ENCODE results near the gene PBX1.

The PBX1 gene

DNA sequence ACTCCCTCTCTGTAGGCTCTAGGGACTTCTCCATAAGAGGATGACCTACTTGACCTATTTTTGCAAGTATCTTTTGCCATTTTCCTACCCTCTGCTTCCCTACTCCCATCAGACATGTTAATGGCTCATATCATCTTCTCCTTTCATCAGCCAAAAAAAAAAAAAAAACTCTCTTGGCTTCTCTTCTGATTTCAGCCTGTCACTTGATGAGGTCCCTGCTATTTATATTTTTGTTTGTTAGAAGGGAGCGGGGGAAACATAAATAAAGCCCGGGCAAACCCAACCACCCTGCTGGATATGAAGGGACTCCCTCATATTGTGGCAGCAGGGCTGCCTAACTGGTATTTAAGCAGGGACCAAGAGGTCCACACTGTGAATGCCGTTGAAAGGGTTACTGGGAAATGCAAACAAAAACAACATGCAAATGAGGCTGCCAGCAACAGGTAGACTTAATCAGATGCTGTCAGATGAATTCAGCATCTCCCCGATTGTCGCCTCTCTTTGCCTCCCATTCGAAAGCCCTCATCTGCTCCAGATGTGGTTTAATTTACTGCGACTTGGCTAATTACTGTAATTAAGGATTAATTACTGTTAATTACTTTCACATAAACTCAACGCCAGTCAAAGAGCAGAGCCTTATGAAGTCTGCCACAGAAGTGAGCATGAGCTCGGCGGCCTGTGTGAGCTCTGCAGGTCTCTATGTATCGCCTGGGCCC lies 172.3 kb downstream of the PBX1 start:
- H3K4me3 ChIP-seq (ENCODE audit: low read depth, low read length): no peak overlapping the region
- no peak for DNase-seq (ENCODE audit: low read depth)

DNA sequence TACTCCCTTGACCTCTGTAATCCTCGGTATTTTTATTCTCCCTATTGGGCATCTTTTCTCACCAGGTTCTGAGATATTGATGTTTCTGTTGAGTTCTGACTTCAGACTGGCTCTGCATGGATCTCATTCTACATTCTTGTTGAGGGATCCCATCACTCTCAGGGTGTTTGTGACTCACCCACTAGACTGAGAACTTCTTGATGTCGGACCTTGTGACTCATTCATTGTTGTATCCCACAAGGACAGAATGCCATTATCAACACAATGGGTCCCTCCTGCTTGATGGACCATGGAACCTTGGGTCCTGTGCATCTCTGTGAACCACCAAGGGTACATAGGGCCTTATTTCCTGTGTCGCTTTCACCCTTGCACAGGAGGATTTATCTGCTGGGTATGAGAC lies 174.1 kb downstream of the PBX1 start:
- H3K4me3 ChIP-seq (ENCODE audit: low read depth, low read length): no peak overlapping the region
- DNase-seq (ENCODE audit: low read depth): peak; percentile 56

GRCh38 chr1:164733734-164734133 lies 174.8 kb downstream of the PBX1 start:
- no peak for DNase-seq (ENCODE audit: low read depth)
- no peak overlapping the region for H3K4me3 ChIP-seq (ENCODE audit: low read depth, low read length)

DNA sequence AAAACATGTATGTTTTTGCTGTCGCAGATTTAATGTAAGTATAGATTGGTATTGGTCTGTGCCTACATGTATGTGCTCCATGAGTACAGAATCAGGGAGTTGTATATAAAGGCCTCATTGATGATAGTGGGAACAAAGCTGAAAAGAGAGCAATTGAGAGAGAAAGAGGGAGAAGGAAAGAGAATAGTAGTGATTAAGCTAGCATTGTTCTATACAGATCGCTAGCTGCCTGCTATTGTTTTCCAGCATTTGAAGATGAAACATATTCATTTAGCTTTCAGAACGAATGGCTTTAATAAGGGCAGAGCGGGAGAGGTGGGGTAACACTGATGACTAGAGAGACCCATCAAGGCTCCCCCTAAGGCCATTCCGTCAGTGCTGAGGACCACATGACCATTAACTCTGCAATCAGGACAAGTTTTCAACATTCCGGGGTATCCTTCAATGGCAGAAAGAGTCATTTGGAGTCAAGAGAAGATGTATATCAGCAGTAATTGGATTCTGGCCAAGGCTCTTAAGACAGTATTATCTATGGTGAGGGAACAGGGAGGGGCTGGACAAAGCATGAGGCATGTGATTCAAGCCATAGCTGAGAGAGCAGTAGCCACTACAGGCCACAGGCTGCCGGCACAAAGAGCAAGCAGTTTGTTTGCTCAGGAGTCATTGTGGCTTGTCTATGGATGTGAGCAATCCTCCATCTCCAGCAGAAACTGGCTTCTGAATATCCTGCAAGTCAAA lies 176.5 kb downstream of the PBX1 start:
- H3K4me3 ChIP-seq (ENCODE audit: low read depth, low read length): no peak overlapping the region
- DNase-seq (ENCODE audit: low read depth): no peak

GRCh38 chr1:164736137-164736536 lies 177.2 kb downstream of the PBX1 start:
- no peak overlapping the region for H3K4me3 ChIP-seq (ENCODE audit: low read depth, low read length)
- DNase-seq (ENCODE audit: low read depth): no peak

GRCh38 chr1:164739189-164739588 lies 180.2 kb downstream of the PBX1 start:
- no peak for DNase-seq (ENCODE audit: low read depth)
- no peak overlapping the region for H3K4me3 ChIP-seq (ENCODE audit: low read depth, low read length)

DNA sequence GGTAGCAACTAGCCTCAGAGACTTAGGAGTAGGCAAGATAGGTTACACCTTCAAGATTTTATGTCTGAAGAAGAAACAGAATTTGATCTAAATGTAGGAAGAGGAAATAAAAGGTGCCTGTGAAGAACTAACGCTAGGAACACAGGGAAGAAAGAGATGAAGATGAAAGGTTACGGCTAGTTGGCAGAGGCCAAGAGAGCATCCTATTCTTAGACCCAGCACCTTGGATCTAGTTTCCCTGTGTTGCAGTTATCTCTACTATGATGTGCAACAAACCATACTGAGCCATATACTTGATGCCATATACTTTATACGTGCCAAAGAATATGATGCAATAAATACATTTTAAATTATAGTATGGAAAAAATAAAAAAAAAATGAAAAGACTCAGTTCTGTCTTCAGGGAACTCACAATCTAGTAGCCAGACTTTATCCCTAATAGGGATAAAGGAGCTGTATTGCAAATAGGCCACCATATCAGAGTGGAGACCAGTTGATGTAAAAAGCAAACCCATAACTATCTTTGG lies 181.1 kb downstream of the PBX1 start:
- no peak for DNase-seq (ENCODE audit: low read depth)

DNA sequence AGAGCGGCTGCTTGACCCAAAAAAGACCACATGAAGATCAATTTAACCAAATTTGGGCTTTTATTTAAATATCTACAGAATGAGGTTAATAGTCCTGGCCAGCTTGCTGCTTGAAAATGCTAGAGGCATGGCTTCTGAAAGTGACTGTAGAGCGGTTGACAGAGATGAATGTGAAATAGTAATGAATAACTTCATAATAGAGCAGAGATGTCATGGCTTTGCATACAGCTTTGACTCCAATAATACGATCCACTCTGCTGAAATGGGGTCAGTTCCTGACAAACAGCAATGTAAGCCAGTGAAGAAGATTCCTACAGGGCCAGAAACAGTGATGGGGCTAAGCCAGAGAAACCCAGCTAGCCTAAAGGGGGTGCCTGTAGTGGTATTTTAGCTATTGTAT lies 183.8 kb downstream of the PBX1 start:
- no peak for DNase-seq (ENCODE audit: low read depth)
- H3K4me3 ChIP-seq (ENCODE audit: low read depth, low read length): no peak overlapping the region

More for the DNA sequence above, 181.1 kb downstream of the PBX1 start:
- H3K4me3 ChIP-seq (ENCODE audit: low read depth, low read length): no peak overlapping the region

- no peak for DNase-seq (ENCODE audit: low read depth)
- H3K4me3 ChIP-seq (ENCODE audit: low read depth, low read length): no peak overlapping the region
Measured at GRCh38 chr1:164743976-164744375, 185.0 kb downstream of the PBX1 start.

DNA sequence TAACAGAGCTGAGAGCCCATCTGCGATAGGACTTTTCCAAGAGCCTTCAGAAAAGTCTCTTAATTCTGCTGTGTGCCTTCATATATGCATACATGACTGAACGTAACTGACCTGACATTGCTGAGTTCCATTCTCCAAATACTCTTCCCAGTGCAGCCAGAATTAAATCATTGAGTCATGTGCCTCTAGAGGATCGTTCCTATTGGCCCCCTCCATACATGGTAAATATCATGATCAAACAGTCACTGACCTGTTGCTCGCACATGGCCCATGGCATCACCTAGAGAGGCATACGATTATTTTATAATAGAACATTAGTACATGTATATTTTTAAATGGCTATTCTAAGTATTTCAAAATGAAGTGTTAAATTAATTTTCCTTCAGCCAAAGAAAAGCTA lies 186.8 kb downstream of the PBX1 start:
- DNase-seq (ENCODE audit: low read depth): no peak

GRCh38 chr1:164746632-164747031 lies 187.6 kb downstream of the PBX1 start:
- no peak overlapping the region for H3K4me3 ChIP-seq (ENCODE audit: low read depth, low read length)
- no peak for DNase-seq (ENCODE audit: low read depth)

More for the DNA sequence above, 186.8 kb downstream of the PBX1 start:
- H3K4me3 ChIP-seq (ENCODE audit: low read depth, low read length): no peak overlapping the region

GRCh38 chr1:164748253-164748899 lies 189.4 kb downstream of the PBX1 start:
- DNase-seq (ENCODE audit: low read depth): peak; percentile 87
- H3K4me3 ChIP-seq (ENCODE audit: low read depth, low read length): no peak overlapping the region

GRCh38 chr1:164753521-164754077 lies 194.6 kb downstream of the PBX1 start:
- no peak for DNase-seq (ENCODE audit: low read depth)
- no peak overlapping the region for H3K4me3 ChIP-seq (ENCODE audit: low read depth, low read length)

- DNase-seq (ENCODE audit: low read depth): no peak
- H3K4me3 ChIP-seq (ENCODE audit: low read depth, low read length): no peak overlapping the region
Measured at GRCh38 chr1:164754088-164754600, 195.2 kb downstream of the PBX1 start.

DNA sequence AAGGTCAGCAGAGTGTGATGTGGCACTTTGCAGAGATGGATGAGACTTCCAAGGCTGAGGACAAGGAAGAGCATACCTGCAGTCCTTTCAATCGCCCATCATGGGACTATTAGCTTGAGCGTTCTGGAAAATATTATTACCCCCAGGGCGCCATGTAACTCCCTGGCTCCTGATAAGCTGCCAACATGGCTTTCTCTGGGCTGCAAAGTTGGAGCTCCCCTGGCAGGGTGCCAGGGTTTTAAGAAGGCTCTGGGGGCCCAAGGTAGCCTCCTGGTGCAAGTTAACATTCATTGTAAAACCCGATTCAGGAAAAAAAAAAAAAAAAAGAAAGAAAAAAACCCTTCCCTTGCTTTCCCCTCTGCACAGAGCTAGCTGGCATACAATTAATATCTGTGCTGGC lies 196.7 kb downstream of the PBX1 start:
- H3K4me3 ChIP-seq (ENCODE audit: low read depth, low read length): no peak overlapping the region
- no peak for DNase-seq (ENCODE audit: low read depth)

GRCh38 chr1:164756741-164757140 lies 197.8 kb downstream of the PBX1 start:
- DNase-seq (ENCODE audit: low read depth): no peak

DNA sequence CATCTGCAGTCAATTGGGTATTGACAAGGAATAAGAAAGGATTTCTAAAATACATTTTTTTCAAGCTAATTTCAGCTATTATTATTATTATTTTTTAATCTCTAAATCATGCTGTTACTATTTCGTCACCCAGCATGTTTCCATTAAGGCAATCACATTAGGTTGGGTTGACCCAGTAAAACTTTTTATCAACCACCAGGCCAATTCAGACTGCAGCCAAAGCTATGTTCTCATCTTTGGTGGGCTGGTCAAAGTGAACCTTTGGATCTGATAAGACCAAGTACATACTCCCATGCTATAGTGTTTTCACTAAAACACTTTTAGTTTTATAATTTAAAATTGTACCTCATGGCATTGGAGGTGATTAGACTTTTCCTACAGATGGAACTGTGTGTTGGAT lies 198.6 kb downstream of the PBX1 start:
- no peak for DNase-seq (ENCODE audit: low read depth)
- no peak overlapping the region for H3K4me3 ChIP-seq (ENCODE audit: low read depth, low read length)

More at GRCh38 chr1:164756741-164757140, 197.8 kb downstream of the PBX1 start:
- H3K4me3 ChIP-seq (ENCODE audit: low read depth, low read length): no peak overlapping the region

GRCh38 chr1:164759144-164759920 lies 200.3 kb downstream of the PBX1 start:
- no peak for DNase-seq (ENCODE audit: low read depth)
- H3K4me3 ChIP-seq (ENCODE audit: low read depth, low read length): no peak overlapping the region

DNA sequence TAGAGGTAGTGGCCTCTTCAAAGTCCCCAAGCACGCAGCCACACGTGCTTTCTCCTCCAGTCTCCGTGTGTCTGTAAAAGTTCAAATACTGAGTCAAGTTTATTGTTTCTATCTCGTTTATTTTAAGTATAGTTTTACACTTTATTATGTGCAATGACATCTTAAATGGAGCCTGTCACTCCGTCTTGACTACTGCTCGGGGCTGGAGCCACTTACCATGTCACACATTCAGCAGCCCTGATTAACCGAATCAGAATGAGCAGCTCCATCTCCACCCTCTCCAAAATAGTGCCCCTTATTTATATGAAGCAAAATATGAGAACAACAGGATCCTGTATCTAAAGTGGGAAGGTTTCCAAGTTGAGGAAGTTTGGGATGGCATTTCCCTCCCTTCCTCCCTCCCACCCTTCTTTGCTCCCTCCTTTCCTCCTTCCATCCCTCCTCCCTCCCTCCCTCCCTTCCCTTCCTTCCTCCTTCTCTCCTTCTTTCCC lies 201.0 kb downstream of the PBX1 start:
- no peak overlapping the region for H3K4me3 ChIP-seq (ENCODE audit: low read depth, low read length)
- no peak for DNase-seq (ENCODE audit: low read depth)
